ENCODE results near the gene ZFAND5. TPM values are rescaled to one million over a fixed set of nuclear protein-coding genes. Genes with fewer than 3 reads are reported as not detected.

ZFAND5 gene
- polyA plus RNA-seq, 1 of the 3 experiments (the other 2 are of a cell fraction) = 58.8 TPM

GRCh38 chr9:72400866-72401265 lies 35.9 kb upstream of the ZFAND5 start (continued):
- TF ChIP-seq, protein P1, sequence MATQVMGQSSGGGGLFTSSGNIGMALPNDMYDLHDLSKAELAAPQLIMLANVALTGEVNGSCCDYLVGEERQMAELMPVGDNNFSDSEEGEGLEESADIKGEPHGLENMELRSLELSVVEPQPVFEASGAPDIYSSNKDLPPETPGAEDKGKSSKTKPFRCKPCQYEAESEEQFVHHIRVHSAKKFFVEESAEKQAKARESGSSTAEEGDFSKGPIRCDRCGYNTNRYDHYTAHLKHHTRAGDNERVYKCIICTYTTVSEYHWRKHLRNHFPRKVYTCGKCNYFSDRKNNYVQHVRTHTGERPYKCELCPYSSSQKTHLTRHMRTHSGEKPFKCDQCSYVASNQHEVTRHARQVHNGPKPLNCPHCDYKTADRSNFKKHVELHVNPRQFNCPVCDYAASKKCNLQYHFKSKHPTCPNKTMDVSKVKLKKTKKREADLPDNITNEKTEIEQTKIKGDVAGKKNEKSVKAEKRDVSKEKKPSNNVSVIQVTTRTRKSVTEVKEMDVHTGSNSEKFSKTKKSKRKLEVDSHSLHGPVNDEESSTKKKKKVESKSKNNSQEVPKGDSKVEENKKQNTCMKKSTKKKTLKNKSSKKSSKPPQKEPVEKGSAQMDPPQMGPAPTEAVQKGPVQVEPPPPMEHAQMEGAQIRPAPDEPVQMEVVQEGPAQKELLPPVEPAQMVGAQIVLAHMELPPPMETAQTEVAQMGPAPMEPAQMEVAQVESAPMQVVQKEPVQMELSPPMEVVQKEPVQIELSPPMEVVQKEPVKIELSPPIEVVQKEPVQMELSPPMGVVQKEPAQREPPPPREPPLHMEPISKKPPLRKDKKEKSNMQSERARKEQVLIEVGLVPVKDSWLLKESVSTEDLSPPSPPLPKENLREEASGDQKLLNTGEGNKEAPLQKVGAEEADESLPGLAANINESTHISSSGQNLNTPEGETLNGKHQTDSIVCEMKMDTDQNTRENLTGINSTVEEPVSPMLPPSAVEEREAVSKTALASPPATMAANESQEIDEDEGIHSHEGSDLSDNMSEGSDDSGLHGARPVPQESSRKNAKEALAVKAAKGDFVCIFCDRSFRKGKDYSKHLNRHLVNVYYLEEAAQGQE (IDR thresholded peaks at IDR 0.05; ENCODE audit: low read depth, low read length) = no peak
- TF ChIP-seq PBX3 (IDR thresholded peaks at IDR 0.05) (no peak), JUND (IDR thresholded peaks at IDR 0.05) (no peak)

DNA sequence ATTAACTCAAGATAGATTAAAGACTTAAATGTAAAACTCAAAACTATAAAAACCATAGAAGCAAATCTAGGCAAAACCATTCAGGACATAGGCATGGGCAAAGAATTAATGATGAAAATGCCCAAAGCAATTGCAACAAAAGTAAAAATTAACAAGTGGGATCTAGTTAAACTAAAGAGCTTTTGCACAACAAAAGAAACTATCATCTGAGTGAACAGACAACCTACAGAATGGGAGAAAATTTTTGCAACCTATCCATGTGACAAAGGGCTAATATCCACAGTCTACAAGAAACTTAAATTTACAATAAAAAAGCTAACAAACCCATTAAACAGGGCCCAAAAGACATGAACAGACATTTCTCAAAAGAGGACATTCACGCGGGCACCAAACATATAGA lies 34.4 kb upstream of the ZFAND5 start:
- Histone ChIP-seq H3K4me1 (ENCODE audit: control insufficient read depth in 1 of 2, insufficient read depth in 2 of 2, low read depth in 1 of 2, low read length in 1 of 2) (no peaks in the 10 kb centered on the region), H3K27me3 (ENCODE audit: insufficient read depth) (peaks cover 5% of the 10 kb centered on the region; the same call in 1 of the 2 replicates), H3K36me3 (replicated peaks in 1 of 2; ENCODE audit: control insufficient read depth in 1 of 2, insufficient read depth in 2 of 2, low read length in 1 of 2) (no peaks in the 10 kb centered on the region), H3K9me3 (no peaks in the 10 kb centered on the region), H3K79me2 (ENCODE audit: insufficient read depth) (no peaks in the 10 kb centered on the region), H3K27ac (ENCODE audit: low read depth in 2 of 2, low read length in 1 of 2) (no peak overlapping the region), H3K4me2 (no peak overlapping the region), H3K9me2 (no peaks in the 10 kb centered on the region), H3K4me3 (ENCODE audit: low read depth in 2 of 2, low read length in 1 of 2) (no peak overlapping the region), H3K9ac (no peak overlapping the region), H3F3A (replicated peaks; ENCODE audit: insufficient read depth) (no peaks in the 10 kb centered on the region), H2AFZ (ENCODE audit: low read depth) (no peak overlapping the region), H4K20me1 (ENCODE audit: insufficient read depth) (no peaks in the 10 kb centered on the region)
- POLR2A ChIA-PET = no interaction called here
- CTCF ChIA-PET = no interaction called here
- TF ChIP-seq GATA2 (CRISPR knock-in tag; IDR thresholded peaks at IDR 0.05) (no peak), FOXJ3 (CRISPR knock-in tag; IDR thresholded peaks at IDR 0.05) (no peak), TAF1 (IDR thresholded peaks at IDR 0.05; ENCODE audit: borderline replicate concordance, low read depth, low read length) (no peak), JUND (IDR thresholded peaks at IDR 0.05) (no peak), POLR2AphosphoS5 (IDR thresholded peaks at IDR 0.05; ENCODE audit: low read depth, low read length) (no peak), RCOR1 (IDR thresholded peaks at IDR 0.05; ENCODE audit: low read length) (no peak), EZH2phosphoT487 (IDR thresholded peaks at IDR 0.05; ENCODE audit: borderline replicate concordance, low read depth) (no peak), RAD21 (IDR thresholded peaks at IDR 0.05; ENCODE audit: low read length) (no peak), SIN3A (IDR thresholded peaks at IDR 0.05; ENCODE audit: borderline replicate concordance, low read depth, low read length) (no peak), CHD2 (IDR thresholded peaks at IDR 0.05; ENCODE audit: low read length, partially characterized antibody) (no peak), MEF2A (IDR thresholded peaks at IDR 0.05; ENCODE audit: borderline replicate concordance, low read depth) (no peak), RFX5 (IDR thresholded peaks at IDR 0.05; ENCODE audit: low read length) (no peak), TEAD4 (IDR thresholded peaks at IDR 0.05; ENCODE audit: borderline replicate concordance, insufficient read depth) (no peak)
- TF ChIP-seq, protein P1 (IDR thresholded peaks at IDR 0.05; ENCODE audit: low read depth, low read length) = no peak
- TF ChIP-seq, protein P2, sequence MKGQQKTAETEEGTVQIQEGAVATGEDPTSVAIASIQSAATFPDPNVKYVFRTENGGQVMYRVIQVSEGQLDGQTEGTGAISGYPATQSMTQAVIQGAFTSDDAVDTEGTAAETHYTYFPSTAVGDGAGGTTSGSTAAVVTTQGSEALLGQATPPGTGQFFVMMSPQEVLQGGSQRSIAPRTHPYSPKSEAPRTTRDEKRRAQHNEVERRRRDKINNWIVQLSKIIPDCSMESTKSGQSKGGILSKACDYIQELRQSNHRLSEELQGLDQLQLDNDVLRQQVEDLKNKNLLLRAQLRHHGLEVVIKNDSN (IDR thresholded peaks at IDR 0.05; ENCODE audit: borderline replicate concordance, low read depth) = no peak
- DNase-seq = no peak
- WGBS (ENCODE audit: low lambda C conversion rate) = 69% methylated on average over 2 of the region's 2 CpGs
